Gastrocnemius medialis (tissue), 4 donors: Measurements from ENCODE around the gene FLNC. TPM values are rescaled to one million over a fixed set of nuclear protein-coding genes. Genes with fewer than 3 reads are reported as not detected.
A peak's percentile ranks its signal among the peaks of the same experiment; 100 is the strongest.

Experiments used
- ATAC-seq, 2 donors: fragments of 150-250 bp; one replicate each; pipeline ENCODE4 v1.9.1; 2016
- DNase-seq, 2 donors: peaks; one replicate each; pipeline ENCODE4 v3.0.0-alpha.2; 2019
- H3K27ac ChIP-seq, 4 donors: fragments of 200-600 bp; sonication (generic); 1 replicate in 1 of 4; 2 replicates in 3 of 4; pipeline ENCODE4 v1.5.1; 2016 to 2018; ENCODE audit warnings: mild to moderate bottlenecking in 2 of 4, moderate library complexity in 1 of 4
- H3K27me3 ChIP-seq, 3 donors: fragments of 200-600 bp; sonication (generic) in 2 of 3; 1 replicate in 1 of 3; 2 replicates in 2 of 3; pipeline versions ENCODE4 v1.5.1 to v1.6.0; 2016 to 2019; ENCODE audit warnings: mild to moderate bottlenecking in 1 of 3, moderate library complexity in 1 of 3
- H3K36me3 ChIP-seq, 2 donors: fragments of 200-600 bp; sonication (generic) in 1 of 2; one replicate each; pipeline ENCODE4 v1.5.1; 2017 to 2018
- H3K4me1 ChIP-seq, 2 donors: fragments of 200-600 bp; sonication (generic) in 1 of 2; one replicate each; pipeline ENCODE4 v1.5.1; 2016 to 2017; ENCODE audit warnings: mild to moderate bottlenecking in 2 of 2
- H3K4me3 ChIP-seq, 4 donors: fragments of 200-600 bp; sonication (generic) in 3 of 4; 1 replicate in 1 of 4; 2 replicates in 3 of 4; pipeline ENCODE4 v1.5.1; 2016 to 2019; ENCODE audit warnings: mild to moderate bottlenecking in 2 of 4
- H3K9me3 ChIP-seq, 3 donors: fragments of 200-600 bp; sonication (generic) in 2 of 3; 1 replicate in 1 of 3; 2 replicates in 2 of 3; pipeline ENCODE4 v1.5.1; 2016 to 2019
- POLR2A ChIP-seq, 2 donors: fragments of 450-650 bp; IDR thresholded peaks; one replicate each; pipeline ENCODE4 v1.6.1; 2017; ENCODE audit warnings: antibody characterized with exemption in 2 of 2, mild to moderate bottlenecking in 2 of 2, moderate library complexity in 2 of 2
- in situ Hi-C, 4 donors: fragments of 200-750 bp; cut with MboI; loops; one replicate each; pipeline versions ENCODE4 v1.15.0 to v1.8.0; 2017; ENCODE audit warnings: low sequenced_read_pairs in 4 of 4
- intact Hi-C: fragments of 100-400 bp; cut with DNase I; formaldehyde crosslinking; loops from one replicate; pipeline ENCODE4 v1.15.1; 2023; ENCODE audit warnings: low total_unique reads
- total RNA-seq, 4 donors: library from RNA; depleted of rRNA; stranded (reverse); fragments of >200 nt; gene quantifications; one replicate each; pipeline versions ENCODE4 v1.1.0 to v1.2.3, GENCODE V29; 2016
- TF ChIP-seq, protein P1 (sequence below), 5 experiments: fragments of 450-650 bp in 3 of 5; fragments of 200-600 bp in 2 of 5; sonication (generic) in 2 of 5; IDR thresholded peaks in 4 of 5; conservative IDR thresholded peaks in 1 of 5; 1 replicate in 4 of 5; 2 replicates in 1 of 5; pipeline ENCODE4 v1.5.1; 2016 to 2019; ENCODE audit warnings: antibody characterized with exemption in 5 of 5, mild to moderate bottlenecking in 3 of 5, moderate library complexity in 3 of 5

Gene FLNC
- total RNA-seq, 4 donors from 2014 or later, result 1,071 to 4,398 (median 2,381) TPM

DNA sequence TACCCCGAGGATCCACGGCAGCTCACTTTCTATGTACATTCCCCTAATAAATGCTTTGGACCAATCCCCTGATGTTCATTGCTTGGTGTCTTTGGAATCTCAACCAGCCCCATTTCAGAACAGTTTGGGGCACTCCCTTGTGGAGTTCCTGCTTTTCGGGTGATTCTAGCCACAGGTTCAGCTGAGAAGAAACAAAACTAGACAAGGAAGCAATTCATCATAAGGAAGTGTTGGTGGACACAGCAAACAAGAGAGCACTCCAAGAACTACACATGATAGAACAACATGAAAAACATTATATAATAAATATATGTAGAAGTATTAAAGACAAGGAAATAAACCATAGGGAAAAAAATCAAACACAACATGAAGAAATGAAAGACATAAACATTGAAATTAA, 44.5 kb upstream of the FLNC start:
- Histone ChIP-seq H3K27me3 (no peaks in the 10 kb centered on the region), H3K4me1 (peaks cover 0 to 3% of the 10 kb centered on the region in 2 donors), H3K27ac (no peak overlapping the region), H3K36me3 (no peaks in the 10 kb centered on the region), H3K4me3 (no peak overlapping the region), H3K9me3 (no peaks in the 10 kb centered on the region)
- DNase-seq (no peak), ATAC-seq (no peak)
- in situ Hi-C loops (loop anchor here in 2 of 4 donors (10.0 to 25.0 kb wide), 2 partner anchors 89 to 102 kb away; no protein-coding TSS in a partner anchor), intact Hi-C loops (no loop called here)
- no peak for TF ChIP-seq POLR2A (IDR thresholded peaks at IDR 0.05)
- TF ChIP-seq, protein P1, sequence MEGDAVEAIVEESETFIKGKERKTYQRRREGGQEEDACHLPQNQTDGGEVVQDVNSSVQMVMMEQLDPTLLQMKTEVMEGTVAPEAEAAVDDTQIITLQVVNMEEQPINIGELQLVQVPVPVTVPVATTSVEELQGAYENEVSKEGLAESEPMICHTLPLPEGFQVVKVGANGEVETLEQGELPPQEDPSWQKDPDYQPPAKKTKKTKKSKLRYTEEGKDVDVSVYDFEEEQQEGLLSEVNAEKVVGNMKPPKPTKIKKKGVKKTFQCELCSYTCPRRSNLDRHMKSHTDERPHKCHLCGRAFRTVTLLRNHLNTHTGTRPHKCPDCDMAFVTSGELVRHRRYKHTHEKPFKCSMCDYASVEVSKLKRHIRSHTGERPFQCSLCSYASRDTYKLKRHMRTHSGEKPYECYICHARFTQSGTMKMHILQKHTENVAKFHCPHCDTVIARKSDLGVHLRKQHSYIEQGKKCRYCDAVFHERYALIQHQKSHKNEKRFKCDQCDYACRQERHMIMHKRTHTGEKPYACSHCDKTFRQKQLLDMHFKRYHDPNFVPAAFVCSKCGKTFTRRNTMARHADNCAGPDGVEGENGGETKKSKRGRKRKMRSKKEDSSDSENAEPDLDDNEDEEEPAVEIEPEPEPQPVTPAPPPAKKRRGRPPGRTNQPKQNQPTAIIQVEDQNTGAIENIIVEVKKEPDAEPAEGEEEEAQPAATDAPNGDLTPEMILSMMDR (IDR thresholded peaks at IDR 0.05 in 4 of 5, conservative IDR thresholded peaks at IDR 0.05 in 1 of 5), result no peak

DNA sequence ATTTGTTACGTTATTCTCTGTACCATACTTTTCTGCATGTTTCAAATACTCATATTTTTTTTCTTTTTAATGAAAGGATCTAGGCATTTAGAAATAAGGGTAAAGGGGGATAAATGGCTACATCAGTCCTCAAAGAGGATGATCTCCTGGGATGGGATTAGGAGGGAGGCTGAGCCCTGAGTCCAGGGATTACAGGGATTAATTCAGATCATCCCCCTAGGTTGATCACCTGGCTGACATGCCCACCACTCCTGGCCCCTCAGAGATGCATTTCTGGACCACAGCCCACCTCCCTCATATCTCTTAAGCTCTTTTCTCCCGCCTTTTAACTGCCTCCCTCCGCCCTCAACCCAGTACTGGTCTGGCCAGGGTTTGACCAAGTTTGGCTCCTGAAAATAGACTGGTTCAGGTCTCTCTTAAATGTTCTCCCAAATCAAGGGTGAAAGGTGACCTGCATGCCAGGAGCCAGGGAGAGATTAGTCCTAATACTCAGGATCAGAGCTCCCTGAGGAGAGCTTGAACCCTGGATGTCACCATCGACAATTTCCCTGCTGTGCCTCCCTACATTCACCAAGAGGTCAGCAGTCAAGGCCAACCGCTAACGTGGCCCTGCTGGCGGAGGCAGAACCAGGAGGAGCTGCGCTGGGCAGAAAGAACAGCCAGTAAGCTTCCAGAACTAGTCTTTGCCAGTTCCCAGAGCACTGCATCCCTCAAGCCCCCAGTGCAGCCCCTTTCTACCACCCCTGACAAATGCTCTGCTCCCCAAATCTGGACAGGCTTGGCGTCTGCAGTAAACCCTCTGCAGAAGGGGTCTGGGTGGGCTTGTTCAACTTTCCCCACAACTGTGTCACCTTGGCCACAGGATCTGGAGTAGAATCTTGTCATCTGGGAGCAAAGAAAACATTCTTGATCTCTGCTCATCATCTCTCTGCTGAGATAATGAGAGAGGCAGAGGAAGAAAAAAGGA, 41.5 kb upstream of the FLNC start:
- Histone ChIP-seq H3K36me3 (no peaks in the 10 kb centered on the region), H3K27me3 (no peaks in the 10 kb centered on the region), H3K27ac (no peak overlapping the region), H3K4me3 (no peak overlapping the region), H3K4me1 (peaks cover 14 to 22% of the 10 kb centered on the region in 2 donors), H3K9me3 (no peaks in the 10 kb centered on the region)
- DNase-seq (no peak), ATAC-seq (no peak)
- no peak for TF ChIP-seq POLR2A (IDR thresholded peaks at IDR 0.05)
- TF ChIP-seq, protein P1 (IDR thresholded peaks at IDR 0.05 in 4 of 5, conservative IDR thresholded peaks at IDR 0.05 in 1 of 5), result no peak
- intact Hi-C loops, result no loop called here
- in situ Hi-C loops, result loop anchor here in 2 of 4 donors (10.0 to 25.0 kb wide), 2 partner anchors 86 to 99 kb away; no protein-coding TSS in a partner anchor

DNA sequence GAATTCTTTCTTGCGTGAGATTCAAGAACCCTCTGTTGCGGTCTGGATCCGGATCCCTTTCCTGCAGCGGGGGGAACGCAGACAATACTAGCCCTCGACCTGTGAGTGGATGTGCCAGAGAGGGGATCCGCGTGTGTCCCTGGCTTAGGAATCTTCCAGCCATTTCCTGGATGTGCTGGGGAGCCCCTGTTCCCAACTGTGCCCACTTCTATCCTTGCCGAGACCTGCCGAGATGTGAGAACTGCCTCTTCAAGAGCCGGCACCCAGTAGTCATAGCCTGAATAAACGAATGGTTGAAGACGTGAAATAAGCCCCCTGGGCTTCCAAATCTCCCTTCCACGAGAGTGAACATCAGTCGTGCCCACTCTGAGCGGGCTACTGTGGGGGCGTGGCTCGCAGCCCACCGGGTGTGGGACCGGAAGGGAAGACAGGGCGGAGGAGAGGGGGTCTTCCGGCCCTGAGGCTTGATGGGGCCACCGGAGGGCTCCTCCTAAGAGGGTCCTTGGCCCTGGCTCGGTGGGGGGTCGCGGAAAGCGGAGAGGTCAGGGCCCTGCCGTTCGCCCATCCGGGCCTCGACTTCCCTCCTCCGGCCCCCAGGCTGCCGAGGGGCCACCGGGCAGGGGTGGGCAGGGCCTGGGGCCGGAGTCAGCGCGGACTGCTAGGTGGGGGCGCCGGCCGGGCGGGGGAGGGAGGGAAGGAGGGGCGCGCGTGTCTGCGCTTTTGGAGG, 39.7 kb upstream of the FLNC start:
- intact Hi-C loops, result no loop called here

More for the DNA sequence above, 39.7 kb upstream of the FLNC start:
- TF ChIP-seq POLR2A (IDR thresholded peaks at IDR 0.05), result no peak
- TF ChIP-seq, protein P1 (IDR thresholded peaks at IDR 0.05 in 4 of 5, conservative IDR thresholded peaks at IDR 0.05 in 1 of 5), result no peak
- Histone ChIP-seq H3K9me3 (no peaks in the 10 kb centered on the region), H3K36me3 (no peaks in the 10 kb centered on the region), H3K4me3 (peak overlapping the region; percentile 69 to 82 (median 74)), H3K27ac (peak overlapping the region; percentile 48 to 72 (median 56)), H3K27me3 (no peaks in the 10 kb centered on the region), H3K4me1 (peaks cover 14 to 30% of the 10 kb centered on the region in 2 donors)
- no peak for DNase-seq
- in situ Hi-C loops, result loop anchor here in 3 of 4 donors (10.0 to 25.0 kb wide), 3 partner anchors 84 to 97 kb away; no protein-coding TSS in a partner anchor
- peak in 1 of 2 donors; percentile 4 for ATAC-seq
